Dedifferentiated amniotic fluid mesenchymal stem cell (primary cell): ENCODE data around the gene PHF20.
A peak's percentile ranks its signal among the peaks of the same experiment; 100 is the strongest.
"Not testable (repeated sequence)": the region's sequence is repeated elsewhere in the genome, so short reads cannot be mapped to it uniquely, and the experiment has no call there.

Experiments
- DNase-seq: peaks from one replicate; pipeline ENCODE4 v3.0.0-alpha.2; 2016; ENCODE audit errors: extremely low spot score

The PHF20 gene

DNA sequence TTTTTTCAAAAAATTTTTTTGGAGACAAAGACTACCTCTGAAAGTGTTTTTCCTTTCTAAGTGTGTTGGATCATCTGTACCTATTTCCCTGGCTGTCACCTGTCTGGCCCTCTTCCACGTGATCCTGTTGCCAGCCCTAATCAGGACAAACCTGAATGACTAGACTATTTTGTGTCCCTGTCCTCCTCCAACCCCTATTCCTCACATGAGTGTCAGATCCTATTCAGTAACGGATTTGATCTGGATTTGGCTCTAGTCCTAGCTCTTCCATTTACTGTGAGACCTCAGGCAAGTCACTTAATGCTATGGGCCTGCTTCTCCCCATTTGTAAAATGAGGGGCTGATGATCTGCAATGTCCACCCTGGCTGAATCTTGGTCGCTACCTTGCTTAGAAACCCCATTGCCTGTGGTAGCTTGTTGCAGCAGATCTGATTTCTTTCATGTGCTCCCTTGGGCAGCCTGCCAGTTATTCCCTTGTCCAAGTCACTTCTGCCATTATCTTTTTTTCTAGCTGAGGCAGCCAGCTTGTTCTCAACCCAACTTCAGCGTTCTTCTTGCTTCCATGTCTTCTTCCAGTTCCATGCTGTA is 4.8 kb downstream of the PHF20 start:
- DNase-seq: no peak

DNA sequence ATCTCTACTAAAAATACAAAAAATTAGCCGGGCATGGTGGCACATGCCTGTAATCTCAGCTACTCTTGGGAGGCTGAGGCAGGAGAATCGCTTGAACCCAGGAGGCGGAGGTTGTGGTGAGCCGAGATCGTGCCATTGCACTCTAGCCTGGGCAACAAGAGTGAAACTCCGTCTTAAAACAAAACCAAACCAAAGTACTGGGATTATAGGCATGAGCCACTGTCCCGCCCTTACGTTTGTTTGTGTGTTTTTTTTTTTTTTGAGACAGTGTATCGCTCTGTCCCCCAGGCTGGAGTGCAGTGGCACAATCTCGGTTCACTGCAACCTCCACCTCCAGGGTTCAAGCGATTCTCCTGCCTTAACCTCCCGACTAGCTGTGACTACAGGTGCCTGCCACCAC is 12.0 kb downstream of the PHF20 start:
- not testable (repeated sequence) for DNase-seq

DNA sequence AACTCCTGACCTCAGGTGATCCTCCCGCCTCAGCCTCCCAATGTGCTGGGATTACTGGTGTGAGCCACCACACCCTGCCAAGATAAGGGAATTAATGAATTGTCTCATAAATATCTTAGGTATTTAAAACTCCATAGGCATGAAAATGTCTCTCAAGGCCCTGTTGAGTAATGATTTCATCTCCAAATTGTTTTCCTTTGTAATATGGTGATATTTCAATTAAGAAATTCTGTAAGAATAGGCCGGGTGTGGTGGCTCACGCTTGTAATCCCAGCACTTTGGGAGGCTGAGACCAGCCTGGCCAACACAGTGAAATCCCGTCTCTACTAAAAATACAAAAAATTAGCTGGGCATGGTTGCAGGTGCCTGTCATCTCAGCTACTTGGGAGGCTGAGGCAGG is 13.7 kb downstream of the PHF20 start:
- DNase-seq: peak; percentile 4

DNA sequence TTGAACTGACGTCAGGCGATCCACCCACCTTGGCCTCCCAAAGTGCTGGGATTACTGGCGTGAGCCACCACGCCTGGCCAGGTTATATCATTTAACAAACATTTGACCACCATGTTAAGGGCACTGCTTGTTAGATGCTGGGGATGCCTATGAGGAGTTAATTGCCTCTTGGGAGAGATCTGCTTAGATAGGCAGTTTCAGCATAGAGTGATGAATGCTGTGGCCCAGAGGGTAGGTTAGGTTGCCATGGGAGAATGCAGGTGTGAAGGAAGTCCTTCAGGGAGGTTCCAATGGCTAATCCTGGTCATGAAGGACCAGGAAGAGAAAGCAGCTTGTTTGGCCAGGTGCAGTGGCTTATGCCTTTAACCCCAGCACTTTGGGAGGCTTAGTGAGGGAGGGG is 17.0 kb downstream of the PHF20 start:
- peak; percentile 6 for DNase-seq

DNA sequence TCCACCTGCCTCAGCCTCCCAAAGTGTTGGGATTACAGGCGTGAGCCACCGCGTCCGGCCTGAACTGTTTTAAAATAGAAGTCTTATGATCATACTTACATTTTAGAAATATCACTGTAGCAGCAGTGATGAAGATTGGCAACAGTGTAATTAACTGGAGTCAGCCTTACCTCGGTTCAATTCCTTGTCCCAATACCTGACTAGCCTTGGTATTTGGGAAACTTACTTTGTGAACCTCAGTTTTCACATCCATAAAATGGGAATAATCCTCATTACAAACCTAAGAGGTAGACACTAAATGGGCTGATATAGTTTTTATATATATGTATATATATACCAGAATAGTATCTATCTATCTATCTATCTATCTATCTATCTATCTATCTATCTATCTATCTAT is 19.3 kb downstream of the PHF20 start:
- no peak for DNase-seq

DNA sequence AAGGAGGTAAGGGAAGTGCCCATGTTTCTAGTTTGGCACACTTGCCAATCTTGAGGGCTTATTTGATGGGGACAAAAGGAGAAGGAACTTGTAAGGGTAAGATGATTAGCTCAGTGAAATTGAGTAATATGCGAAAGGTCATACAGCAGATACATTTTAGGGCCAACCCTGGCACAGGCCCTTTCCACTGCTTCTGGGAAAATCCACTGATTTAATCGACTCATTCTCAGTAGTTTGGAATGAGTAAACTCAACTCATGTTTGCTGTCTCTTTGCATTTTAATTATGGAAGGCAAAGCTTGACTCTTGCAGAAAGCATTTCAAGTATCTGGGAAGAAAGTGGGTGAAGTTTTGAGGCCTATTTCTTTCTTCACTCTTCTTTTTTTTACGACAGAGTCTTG is 20.0 kb downstream of the PHF20 start:
- DNase-seq: peak; percentile 76

DNA sequence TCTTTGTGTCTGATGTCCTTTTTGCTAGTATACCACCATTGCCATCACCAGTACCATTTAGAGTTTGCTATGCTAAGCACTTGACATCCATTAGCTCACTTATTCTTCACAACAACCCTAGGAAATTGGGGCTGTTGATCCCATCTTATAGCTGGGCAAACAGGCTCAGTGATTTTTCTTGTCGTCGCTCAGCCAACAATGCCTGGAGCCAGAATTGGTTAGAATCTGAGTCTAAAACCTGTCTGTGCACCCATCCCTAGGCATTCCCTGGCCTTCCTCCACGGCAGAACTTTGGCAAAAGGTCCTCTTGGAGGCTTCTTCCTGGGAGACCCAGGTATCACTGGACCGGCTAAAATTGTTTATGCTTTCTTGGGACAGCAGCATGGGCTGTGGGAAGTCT is 20.9 kb downstream of the PHF20 start:
- DNase-seq: no peak

DNA sequence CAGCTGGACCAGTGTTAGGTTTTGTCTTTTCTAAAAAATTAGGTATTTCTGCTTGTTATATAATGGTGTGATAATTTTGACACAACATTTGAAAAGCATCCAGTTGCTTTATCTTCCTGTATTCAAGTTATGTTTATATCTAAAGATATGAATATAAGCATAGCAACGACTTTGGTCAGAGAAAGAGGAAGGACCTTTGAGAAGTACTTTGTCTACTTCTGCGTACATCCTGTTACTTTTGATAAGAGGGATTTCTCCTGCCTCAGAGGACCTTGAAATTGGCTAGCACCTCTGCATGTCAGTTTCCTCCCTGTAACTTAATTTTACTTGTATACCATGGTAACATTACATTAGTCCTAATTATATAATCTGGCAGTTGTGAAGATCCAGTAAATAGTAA is 24.8 kb downstream of the PHF20 start:
- no peak for DNase-seq

DNA sequence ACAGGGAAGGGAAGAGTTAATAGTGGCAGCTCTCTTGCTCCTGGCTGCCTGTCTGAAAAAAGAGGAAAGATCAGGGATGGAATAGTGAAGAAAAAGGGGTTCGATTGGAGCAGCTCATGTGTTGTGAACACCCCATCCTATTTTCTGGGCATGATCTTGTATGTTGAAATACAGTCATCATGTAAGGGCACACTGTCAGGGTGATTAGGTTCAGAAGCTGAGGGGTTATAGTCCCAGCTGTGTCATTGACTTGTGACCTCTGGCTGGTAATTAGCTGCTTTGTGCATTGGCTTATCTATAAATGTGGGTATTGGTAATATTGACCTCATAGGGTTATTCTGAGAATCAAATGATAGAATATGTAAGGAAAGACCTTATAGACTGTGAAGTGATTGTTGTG is 30.1 kb downstream of the PHF20 start:
- DNase-seq: no peak

DNA sequence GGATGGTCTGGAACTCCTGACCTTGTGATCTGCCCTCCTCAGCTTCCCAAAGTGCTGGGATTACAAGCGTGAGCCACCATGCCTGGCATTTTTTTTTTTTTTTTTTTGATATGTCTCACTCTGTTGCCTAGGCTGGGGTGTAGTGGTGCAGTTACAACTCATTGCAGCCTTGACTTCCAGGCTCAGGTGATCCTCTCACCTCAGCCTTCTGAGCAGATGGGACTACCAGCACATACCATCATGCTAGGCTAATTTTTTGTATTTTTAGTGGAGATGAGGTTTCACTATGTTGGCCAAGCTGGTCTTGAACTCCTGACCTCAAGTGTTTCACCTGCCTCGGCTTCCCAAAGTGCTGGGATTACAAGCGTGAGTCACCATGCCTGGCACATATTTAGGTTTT is 34.3 kb downstream of the PHF20 start:
- DNase-seq: no peak

DNA sequence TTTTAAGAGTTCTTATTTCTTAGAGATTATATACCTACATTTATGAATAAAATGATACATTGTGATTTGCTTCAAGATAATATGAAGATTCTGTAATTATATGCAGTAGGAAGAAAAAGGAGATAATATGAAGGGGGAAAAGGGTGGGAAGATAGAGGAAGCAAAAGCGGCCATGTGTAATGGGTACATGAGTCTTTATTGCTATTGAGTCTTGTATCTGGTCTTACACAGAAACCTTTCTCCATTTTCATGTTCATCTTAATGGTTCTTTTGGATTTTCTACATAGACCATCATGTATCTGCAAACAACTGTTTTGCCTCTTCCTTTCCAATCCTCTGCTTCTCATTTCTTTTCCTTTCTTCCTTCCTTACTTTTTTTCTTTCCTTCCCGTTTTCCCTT is 36.1 kb downstream of the PHF20 start:
- no peak for DNase-seq

DNA sequence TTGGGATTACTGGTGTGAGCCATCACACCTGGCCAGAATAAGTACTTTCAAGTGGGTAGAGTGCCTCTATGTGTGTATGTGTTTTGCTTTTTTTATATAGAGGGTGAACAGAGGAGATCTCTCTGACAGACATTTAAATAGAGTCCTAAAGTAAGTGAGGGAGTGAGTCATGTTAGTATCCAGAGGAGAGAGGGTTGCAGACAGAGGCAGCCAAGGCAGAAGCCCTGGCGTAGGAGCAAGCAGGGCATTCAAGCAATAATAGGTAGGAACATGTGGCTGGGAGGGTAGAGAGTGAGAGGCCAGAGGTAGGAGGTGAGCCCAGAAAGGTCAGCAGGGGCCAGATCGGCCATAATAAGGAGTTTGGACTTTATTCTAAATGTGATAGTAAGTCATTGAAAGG is 48.9 kb downstream of the PHF20 start:
- no peak for DNase-seq

DNA sequence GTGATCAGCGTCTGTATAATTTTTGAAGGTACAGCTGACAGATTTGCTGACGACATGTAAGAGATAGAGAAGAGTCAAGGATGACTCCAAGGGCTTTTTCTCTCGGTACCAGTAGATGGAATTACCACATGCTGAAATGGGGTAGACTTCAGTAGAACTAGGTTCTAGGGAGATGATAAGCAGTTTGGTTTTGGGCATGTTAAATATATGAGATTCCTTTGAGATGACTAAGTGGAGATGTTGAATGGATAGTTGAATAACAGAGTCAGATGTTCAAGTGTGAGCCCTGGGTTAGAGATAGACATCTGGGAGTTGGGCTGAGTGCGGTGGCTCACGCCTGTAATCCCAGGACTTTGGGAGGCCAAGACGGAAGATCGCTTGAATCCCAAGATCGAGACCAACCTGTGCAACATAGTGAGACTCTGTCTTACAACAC is 50.0 kb downstream of the PHF20 start:
- peak; percentile 17 for DNase-seq

DNA sequence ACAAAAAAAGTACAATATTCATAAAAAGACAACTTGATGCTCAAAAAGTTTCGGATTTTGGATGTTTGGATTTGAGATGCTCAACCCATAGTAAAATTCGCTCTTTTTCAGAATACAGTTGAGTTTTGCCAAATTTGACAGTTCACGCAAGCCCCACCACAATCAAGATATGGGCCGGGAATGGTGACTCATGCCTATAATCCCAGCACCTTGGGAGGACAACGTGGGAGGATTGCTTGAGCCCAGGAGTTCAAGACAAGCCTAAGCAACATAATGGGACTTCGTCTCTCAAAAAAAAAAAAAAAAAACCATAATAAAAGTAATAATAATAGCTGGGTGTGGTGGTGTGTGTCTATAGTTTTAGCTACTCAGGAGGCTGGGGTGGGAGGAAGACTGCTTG is 51.3 kb downstream of the PHF20 start:
- DNase-seq: no peak

DNA sequence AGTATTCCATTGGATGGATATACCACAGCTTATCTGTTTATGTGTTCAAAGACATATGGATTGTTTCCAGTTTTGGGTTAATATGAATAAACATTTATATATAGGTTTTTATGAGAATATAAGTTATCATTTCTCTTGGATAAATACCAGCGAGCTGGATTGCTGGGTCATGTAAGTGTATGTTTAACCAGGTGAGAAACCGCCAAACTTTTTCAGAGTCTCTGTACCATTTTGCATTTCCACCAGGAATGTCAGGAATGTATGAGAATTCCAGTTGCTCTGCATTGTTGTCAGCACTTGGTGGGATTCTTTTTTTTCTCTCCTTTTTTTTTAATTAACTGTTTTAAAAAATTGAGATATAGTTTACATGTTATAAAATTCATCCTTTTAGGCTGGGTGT is 52.1 kb downstream of the PHF20 start:
- DNase-seq: no peak

DNA sequence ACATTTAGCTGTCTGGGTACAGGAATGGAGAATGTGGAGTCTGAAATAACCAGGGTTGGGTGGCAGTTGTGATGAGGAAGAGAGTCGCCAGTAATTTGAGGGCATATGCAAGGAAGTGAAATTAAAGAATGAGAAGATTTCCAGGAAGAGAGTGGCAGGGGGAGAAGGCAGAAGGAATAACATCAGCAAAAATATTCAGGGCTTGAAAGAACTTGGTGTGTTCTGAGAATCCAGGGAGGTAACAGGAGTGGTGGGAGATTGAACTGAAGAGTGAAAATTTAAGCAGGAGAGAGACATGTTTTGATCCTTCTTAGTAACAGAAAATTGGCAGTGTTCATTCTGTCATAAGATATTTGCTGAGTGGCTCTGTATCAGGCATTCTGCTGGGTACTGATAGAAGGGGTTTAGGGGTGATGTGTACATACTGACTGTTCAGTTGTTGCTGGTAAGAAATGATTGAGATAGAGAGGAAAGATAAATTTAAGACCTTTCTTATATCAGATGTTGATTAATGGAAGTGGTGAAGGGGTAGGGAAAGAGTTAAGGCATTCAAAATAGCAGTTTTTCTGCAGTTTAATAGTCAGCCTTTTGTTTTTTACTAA is 54.7 kb downstream of the PHF20 start:
- DNase-seq: no peak

DNA sequence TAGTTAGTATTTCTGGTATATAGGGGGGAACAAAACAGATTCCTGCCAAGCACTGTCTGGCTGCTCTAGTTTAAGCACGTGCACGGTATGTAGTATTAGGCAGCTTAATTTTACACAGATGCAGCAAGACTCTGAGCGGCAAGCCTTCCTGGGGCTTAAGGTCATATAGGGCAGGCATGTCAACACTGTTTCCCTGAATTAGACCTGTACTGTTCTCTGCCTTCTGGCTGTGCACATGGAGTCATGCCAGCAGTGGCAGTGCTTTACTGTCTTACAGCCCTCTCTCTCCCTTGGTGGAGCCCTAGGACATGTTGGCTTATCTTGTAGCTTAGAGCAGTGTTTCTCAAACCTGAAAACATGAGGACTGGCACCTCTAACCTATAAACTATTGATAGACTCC is 56.6 kb downstream of the PHF20 start:
- no peak for DNase-seq

DNA sequence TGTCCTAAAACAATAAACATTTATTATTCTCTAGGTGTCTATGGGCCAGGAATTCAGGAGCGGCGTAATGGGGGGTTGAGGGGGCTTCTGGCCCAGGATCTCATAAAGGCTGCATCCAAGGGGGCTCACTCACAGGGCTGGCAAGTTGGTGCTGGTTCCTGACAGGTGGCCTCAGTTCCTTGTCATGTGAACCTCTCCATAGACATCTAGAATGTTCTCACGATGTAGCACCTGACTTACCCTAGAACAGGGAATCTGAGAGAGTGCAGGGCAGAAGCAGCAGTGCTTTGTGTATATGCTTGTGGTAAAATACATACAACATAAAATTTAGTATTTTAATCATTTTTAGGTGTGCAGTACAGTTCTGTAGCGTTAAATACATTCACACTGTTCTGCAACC is 57.1 kb downstream of the PHF20 start:
- DNase-seq: no peak

DNA sequence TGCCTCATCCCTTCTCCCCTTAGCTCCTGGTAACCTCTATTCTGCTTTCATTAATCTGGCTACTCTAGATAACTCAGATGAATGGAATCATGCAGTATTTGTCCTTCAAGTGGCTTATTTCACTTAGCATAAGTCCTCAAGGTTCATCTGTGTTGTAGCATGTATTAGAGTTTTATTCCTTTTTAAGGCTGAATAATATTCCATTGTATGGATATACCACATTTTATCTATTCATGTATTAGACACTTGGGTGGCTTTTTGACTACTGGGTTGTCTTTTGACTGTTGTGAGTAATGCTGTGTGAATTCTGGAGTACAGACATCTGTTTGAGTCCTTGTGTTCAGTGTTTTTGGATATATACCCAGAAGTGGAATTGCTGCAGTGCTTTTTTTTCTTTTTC is 58.4 kb downstream of the PHF20 start:
- DNase-seq: no peak

DNA sequence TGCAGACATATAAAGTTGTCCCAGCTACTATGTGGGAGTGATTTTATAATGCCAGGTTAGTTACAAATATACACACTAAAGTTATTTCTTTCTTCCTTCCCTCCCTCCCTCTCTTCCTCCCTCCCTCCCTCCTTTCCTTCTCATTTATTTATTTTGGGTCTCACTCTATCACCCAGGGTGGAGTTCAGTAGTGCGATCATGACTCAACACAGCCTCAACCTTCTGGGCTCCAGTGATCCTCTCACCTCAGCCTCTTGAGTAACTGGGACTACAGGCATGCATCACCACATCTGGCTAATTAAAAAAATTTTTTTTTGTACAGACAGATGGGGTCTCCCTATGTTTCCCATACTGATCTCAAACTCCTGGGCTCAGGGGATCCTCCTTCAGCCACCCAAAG is 59.2 kb downstream of the PHF20 start:
- no peak for DNase-seq

DNA sequence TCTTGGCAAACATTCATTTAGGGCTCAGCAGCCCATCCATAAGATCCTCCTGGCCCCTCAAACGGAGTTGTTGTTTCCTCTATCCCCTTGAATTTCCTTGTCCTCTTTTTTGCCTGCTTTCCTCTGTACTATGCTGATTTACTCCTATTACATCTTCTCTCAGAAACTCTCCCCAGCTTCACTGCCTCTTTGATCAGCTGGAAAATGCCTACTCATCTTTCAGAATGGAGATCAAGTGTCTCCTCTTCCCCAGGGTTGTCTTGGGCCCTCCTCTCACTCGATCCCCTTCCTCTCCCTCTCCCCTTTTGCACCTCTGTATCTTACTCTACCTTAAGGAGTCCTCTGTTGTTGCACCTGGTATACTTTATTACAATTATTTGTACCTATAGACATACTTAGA is 60.2 kb downstream of the PHF20 start:
- no peak for DNase-seq

DNA sequence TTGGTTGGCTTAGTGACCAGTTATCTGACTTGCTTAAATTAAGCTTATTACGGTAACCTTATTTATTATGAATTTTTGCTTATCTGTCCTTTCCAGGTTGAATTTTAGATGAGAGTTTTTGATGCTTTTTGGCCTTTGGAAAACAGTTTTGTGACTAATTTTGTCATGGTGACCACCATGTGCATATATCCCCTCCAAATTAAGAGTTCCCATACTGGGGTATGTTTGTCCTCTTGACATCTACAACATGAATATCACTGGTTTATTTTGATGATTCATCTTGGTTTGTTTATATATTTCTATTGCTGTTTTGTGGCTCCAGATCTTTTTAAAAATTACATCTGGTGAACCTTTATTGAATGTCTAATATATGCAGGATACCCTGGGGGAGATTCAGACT is 61.4 kb downstream of the PHF20 start:
- DNase-seq: no peak

DNA sequence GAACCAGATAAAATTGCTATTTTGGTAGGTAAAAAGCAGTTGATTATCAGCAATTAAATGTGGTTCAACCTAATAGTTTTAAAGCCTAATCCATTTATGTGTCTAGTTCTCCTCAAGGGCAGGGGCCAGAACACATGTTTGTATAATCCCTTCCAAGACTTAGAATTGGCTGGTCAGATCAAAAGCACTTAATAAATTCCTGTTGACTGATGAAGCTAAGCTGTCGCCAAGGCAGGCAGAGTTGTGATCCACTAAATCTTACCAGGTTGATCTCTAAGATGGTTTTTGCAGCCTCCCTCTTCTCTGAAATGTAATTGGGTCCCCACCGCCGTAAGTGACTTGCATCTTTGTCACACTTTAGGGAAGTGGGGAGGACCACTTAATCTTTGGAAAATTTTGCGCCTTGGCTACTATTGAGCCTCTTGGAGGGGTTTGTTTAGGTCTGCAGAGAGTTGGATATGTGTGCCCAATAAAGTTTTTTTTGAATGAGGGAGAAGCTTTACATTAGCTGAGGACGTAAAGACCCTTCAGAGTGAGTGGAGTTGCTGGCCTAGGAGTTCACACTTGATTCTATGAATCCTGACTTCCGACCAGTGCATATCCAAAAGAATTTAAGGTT is 65.9 kb downstream of the PHF20 start:
- no peak for DNase-seq

DNA sequence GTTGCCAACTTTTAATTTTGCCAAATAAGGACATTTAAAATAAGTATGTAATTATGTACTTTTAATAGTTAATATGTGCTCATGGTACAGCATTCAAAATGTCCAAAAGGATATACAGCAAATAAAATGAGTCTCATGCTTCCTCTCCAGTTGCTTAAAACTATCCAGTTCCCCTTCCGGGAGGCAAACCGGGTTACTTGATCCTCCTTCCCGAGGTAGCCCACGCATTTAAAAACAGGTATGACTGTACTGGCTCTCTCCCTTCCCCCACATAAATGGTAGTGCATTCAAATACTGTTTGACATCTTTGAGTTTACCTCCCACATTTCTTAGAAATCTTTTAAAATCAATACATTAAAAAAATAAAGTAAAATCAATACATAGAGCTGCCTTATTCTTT is 66.4 kb downstream of the PHF20 start:
- no peak for DNase-seq
